GM23248 (cell line): ENCODE data around the gene ZNF408.

Experiments
- EZH2 ChIP-seq: fragments of 200-600 bp; sonication (generic); IDR thresholded peaks from 2 replicates; pipeline ENCODE4 v1.6.1; 2018; ENCODE audit warnings: antibody characterized with exemption, mild to moderate bottlenecking; ENCODE audit not compliant: insufficient read depth, poor library complexity, severe bottlenecking
- EZH2phosphoT487 ChIP-seq: fragments of 200-600 bp; sonication (generic); IDR thresholded peaks from 2 replicates; pipeline ENCODE4 v1.6.1; 2018; ENCODE audit warnings: antibody characterized with exemption, moderate library complexity, mild to moderate bottlenecking, low read depth; ENCODE audit not compliant: insufficient read depth

- TF ChIP-seq EZH2 (no peak), EZH2phosphoT487 (no peak)
Observed at GRCh38 chr11:46677991-46678740, 22.7 kb upstream of the ZNF408 start.
